ENCODE measurements around the gene STIM1. TPM values are rescaled to one million over a fixed set of nuclear protein-coding genes. Genes with fewer than 3 reads are reported as not detected.
A peak's percentile ranks its signal among the peaks of the same experiment; 100 is the strongest.

Gene STIM1
- polyA plus RNA-seq, 1 donor = 24.9 TPM

DNA sequence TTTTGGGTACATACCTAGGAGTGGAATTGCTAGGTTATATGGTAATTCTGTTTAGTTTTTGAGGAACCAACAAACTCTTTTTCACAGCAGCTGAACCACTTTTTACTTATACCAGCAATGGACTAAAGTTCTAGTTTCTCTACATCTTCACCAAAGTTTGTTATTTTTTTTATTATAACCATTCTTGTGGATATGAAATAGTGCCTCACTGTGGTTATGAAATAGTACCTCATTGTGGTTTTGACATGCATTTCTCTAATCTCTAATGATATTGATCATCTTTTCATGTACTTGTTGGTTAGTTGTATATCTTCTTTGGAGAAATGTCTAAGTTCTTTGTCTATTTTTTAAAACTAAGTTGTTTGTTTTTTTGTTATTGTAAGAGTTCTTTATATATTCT lies 27.2 kb downstream of the STIM1 start:
- no peak overlapping the region for H3K27ac ChIP-seq (ENCODE audit: low read length)
- DNase-seq = no peak
- no peaks in the 10 kb centered on the region for H3K36me3 ChIP-seq (ENCODE audit: control insufficient read depth, insufficient read depth, low read length)
- peaks cover 12% of the 10 kb centered on the region for H3K4me1 ChIP-seq (ENCODE audit: control insufficient read depth, insufficient read depth, low read length)
- H3K9me3 ChIP-seq (ENCODE audit: control insufficient read depth, low read depth, low read length) = no peaks in the 10 kb centered on the region
- H3K27me3 ChIP-seq (ENCODE audit: control insufficient read depth, insufficient read depth, low read length) = no peaks in the 10 kb centered on the region
- H3K4me3 ChIP-seq (ENCODE audit: low read length) = no peak overlapping the region

DNA sequence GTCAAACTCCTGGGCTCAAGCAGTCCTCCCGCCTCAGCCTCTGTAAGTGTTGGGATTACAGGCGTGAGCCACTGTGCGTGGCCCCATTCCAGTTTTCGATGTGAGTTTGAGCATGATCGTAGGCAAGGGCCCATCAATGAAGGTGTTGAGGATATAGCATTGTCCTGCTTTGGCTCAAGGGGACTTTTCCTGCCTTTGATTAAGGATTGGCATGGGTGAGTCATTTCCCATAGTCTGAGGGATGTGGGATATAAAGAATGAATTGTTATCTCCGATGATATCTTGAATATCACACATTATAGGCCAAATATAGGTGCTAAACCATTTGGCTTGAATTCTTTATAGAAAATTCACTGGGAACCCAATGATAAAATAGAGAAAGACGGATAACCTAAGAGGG lies 30.4 kb downstream of the STIM1 start:
- Histone ChIP-seq H3K27ac (ENCODE audit: low read length) (no peak overlapping the region), H3K36me3 (ENCODE audit: control insufficient read depth, insufficient read depth, low read length) (no peaks in the 10 kb centered on the region), H3K4me1 (ENCODE audit: control insufficient read depth, insufficient read depth, low read length) (no peaks in the 10 kb centered on the region), H3K9me3 (ENCODE audit: control insufficient read depth, low read depth, low read length) (no peaks in the 10 kb centered on the region), H3K27me3 (ENCODE audit: control insufficient read depth, insufficient read depth, low read length) (no peaks in the 10 kb centered on the region), H3K4me3 (ENCODE audit: low read length) (no peak overlapping the region)
- DNase-seq = no peak
- 100% methylated on average over 1 of the region's 7 CpGs for WGBS (ENCODE audit: insufficient coverage, low lambda C conversion rate)

DNA sequence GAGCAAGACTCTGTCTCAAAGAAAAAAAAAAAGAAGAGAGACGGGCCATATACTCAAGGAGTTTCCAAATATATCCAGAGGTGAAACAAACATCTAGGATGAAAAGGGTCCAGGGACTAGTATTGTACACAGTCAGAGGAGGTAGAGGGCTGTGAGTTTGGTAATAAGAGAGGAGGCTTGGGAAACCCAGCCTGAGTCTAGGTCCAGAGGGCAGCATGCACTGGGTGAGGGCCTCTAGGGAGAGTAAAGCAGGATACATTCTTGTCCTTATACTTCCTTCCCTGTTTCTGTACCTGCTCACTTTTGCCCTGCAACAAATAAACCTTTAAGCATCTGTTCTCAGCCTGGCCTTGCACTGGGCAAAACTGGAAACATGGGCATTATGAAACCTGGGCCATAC lies 31.5 kb downstream of the STIM1 start:
- Histone ChIP-seq H3K4me3 (ENCODE audit: low read length) (no peak overlapping the region), H3K27ac (ENCODE audit: low read length) (no peak overlapping the region), H3K36me3 (ENCODE audit: control insufficient read depth, insufficient read depth, low read length) (no peaks in the 10 kb centered on the region), H3K4me1 (ENCODE audit: control insufficient read depth, insufficient read depth, low read length) (no peaks in the 10 kb centered on the region), H3K9me3 (ENCODE audit: control insufficient read depth, low read depth, low read length) (no peaks in the 10 kb centered on the region), H3K27me3 (ENCODE audit: control insufficient read depth, insufficient read depth, low read length) (no peaks in the 10 kb centered on the region)
- no CpG with 5 or more reads among the region's 1 CpG for WGBS (ENCODE audit: insufficient coverage, low lambda C conversion rate)
- peak; percentile 19 to 62 for DNase-seq

DNA sequence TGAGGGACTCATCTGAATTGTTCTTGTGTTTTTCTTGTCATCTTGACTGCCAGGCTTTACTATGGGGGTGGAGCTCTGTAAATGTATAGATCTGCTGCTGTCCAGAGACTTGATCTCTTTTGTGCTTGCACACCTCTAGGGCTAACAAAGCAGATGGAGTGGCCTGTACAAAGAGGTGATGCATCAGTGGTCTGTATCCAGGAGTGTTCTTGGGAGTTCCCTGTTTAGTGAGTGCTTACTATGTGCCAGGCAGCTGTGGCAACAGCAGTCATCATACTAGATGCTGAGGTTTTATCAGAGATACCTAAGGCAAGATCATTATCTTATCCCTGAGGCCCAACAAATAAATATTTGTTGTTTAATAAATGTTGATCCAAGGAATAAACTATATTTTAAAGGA lies 33.4 kb downstream of the STIM1 start:
- no peaks in the 10 kb centered on the region for H3K27me3 ChIP-seq (ENCODE audit: control insufficient read depth, insufficient read depth, low read length)
- no peaks in the 10 kb centered on the region for H3K9me3 ChIP-seq (ENCODE audit: control insufficient read depth, low read depth, low read length)
- no peak for DNase-seq
- no peaks in the 10 kb centered on the region for H3K4me1 ChIP-seq (ENCODE audit: control insufficient read depth, insufficient read depth, low read length)
- H3K4me3 ChIP-seq (ENCODE audit: low read length) = no peak overlapping the region
- H3K36me3 ChIP-seq (ENCODE audit: control insufficient read depth, insufficient read depth, low read length) = no peaks in the 10 kb centered on the region
- H3K27ac ChIP-seq (ENCODE audit: low read length) = no peak overlapping the region

- no peak for DNase-seq
Measured at GRCh38 chr11:3890014-3890413, 34.5 kb downstream of the STIM1 start.

GRCh38 chr11:3890806-3891205 lies 35.3 kb downstream of the STIM1 start:
- WGBS (ENCODE audit: insufficient coverage, low lambda C conversion rate) = no CpG with 5 or more reads among the region's 1 CpG
- Histone ChIP-seq H3K4me3 (ENCODE audit: low read length) (no peak overlapping the region), H3K27ac (ENCODE audit: low read length) (no peak overlapping the region), H3K9me3 (ENCODE audit: control insufficient read depth, low read depth, low read length) (no peaks in the 10 kb centered on the region), H3K4me1 (ENCODE audit: control insufficient read depth, insufficient read depth, low read length) (no peaks in the 10 kb centered on the region), H3K36me3 (ENCODE audit: control insufficient read depth, insufficient read depth, low read length) (no peaks in the 10 kb centered on the region), H3K27me3 (ENCODE audit: control insufficient read depth, insufficient read depth, low read length) (no peaks in the 10 kb centered on the region)
- no peak for DNase-seq

More at GRCh38 chr11:3890014-3890413, 34.5 kb downstream of the STIM1 start:
- no peak overlapping the region for H3K4me3 ChIP-seq (ENCODE audit: low read length)
- no peaks in the 10 kb centered on the region for H3K4me1 ChIP-seq (ENCODE audit: control insufficient read depth, insufficient read depth, low read length)
- 83% methylated on average over 2 of the region's 2 CpGs for WGBS (ENCODE audit: insufficient coverage, low lambda C conversion rate)
- H3K27ac ChIP-seq (ENCODE audit: low read length) = no peak overlapping the region
- no peaks in the 10 kb centered on the region for H3K27me3 ChIP-seq (ENCODE audit: control insufficient read depth, insufficient read depth, low read length)
- H3K9me3 ChIP-seq (ENCODE audit: control insufficient read depth, low read depth, low read length) = no peaks in the 10 kb centered on the region
- H3K36me3 ChIP-seq (ENCODE audit: control insufficient read depth, insufficient read depth, low read length) = no peaks in the 10 kb centered on the region

GRCh38 chr11:3891751-3892150 lies 36.3 kb downstream of the STIM1 start:
- Histone ChIP-seq H3K9me3 (ENCODE audit: control insufficient read depth, low read depth, low read length) (no peaks in the 10 kb centered on the region), H3K27ac (ENCODE audit: low read length) (no peak overlapping the region), H3K4me1 (ENCODE audit: control insufficient read depth, insufficient read depth, low read length) (no peaks in the 10 kb centered on the region), H3K27me3 (ENCODE audit: control insufficient read depth, insufficient read depth, low read length) (no peaks in the 10 kb centered on the region), H3K36me3 (ENCODE audit: control insufficient read depth, insufficient read depth, low read length) (no peaks in the 10 kb centered on the region), H3K4me3 (ENCODE audit: low read length) (no peak overlapping the region)
- DNase-seq = no peak
- no CpG with 5 or more reads among the region's 1 CpG for WGBS (ENCODE audit: insufficient coverage, low lambda C conversion rate)

DNA sequence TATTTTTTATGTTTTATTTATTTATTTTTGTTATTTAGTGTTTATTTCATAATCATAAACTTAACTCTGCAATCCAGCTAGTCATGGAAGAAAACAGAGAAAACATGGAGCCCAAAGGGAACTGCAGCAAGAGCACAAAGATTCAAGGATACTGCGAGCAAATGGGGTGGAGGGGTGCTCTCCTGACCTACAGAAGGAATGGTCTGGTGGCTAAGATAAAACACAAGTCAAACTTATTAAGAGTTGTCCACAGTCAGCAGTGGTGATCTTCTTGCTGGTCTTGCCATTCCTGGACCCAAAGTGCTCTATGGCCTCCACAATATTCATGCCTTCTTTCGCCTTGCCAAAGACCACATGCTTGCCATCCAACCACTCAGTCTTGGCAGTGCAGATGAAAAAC lies 36.7 kb downstream of the STIM1 start:
- no peak overlapping the region for H3K27ac ChIP-seq (ENCODE audit: low read length)
- DNase-seq = no peak
- no peaks in the 10 kb centered on the region for H3K4me1 ChIP-seq (ENCODE audit: control insufficient read depth, insufficient read depth, low read length)
- no peaks in the 10 kb centered on the region for H3K9me3 ChIP-seq (ENCODE audit: control insufficient read depth, low read depth, low read length)
- WGBS (ENCODE audit: insufficient coverage, low lambda C conversion rate) = no CpG with 5 or more reads among the region's 2 CpGs
- no peaks in the 10 kb centered on the region for H3K36me3 ChIP-seq (ENCODE audit: control insufficient read depth, insufficient read depth, low read length)
- H3K4me3 ChIP-seq (ENCODE audit: low read length) = no peak overlapping the region
- H3K27me3 ChIP-seq (ENCODE audit: control insufficient read depth, insufficient read depth, low read length) = no peaks in the 10 kb centered on the region

GRCh38 chr11:3893311-3893710 lies 37.8 kb downstream of the STIM1 start:
- H3K27me3 ChIP-seq (ENCODE audit: control insufficient read depth, insufficient read depth, low read length) = no peaks in the 10 kb centered on the region
- no peaks in the 10 kb centered on the region for H3K9me3 ChIP-seq (ENCODE audit: control insufficient read depth, low read depth, low read length)
- H3K27ac ChIP-seq (ENCODE audit: low read length) = no peak overlapping the region
- WGBS (ENCODE audit: insufficient coverage, low lambda C conversion rate) = 100% methylated on average over 1 of the region's 2 CpGs
- no peak overlapping the region for H3K4me3 ChIP-seq (ENCODE audit: low read length)
- no peaks in the 10 kb centered on the region for H3K4me1 ChIP-seq (ENCODE audit: control insufficient read depth, insufficient read depth, low read length)
- no peak for DNase-seq
- no peaks in the 10 kb centered on the region for H3K36me3 ChIP-seq (ENCODE audit: control insufficient read depth, insufficient read depth, low read length)

DNA sequence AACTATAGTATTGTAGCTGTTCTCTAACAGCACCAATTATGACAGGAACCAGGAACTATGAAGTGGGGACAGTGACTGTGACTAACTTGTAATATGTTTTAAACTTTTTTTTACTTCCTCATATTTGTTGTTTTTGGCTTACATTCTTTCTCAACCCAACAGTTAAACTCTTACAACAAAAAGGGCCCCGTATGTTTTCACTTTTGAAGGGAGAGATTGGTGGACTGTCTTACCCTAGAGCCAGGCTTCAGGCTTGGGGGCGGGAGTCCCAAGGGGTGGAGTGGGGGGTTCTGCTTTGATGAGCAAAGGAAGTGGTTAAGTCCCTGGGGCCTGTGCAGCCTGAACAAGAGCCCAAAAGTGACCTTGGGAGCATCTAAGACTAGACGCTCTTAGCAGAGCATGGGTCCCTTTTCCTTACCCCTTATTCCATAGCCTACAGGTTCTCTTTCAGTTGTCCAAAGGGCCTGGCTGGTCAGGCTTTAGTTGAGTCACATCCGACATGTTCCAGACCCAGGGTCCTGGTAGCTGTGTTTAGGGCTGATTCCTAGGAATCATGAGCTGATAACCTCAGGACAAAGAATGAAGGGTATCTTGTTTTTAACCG lies 38.8 kb downstream of the STIM1 start:
- Histone ChIP-seq H3K36me3 (ENCODE audit: control insufficient read depth, insufficient read depth, low read length) (no peaks in the 10 kb centered on the region), H3K4me1 (ENCODE audit: control insufficient read depth, insufficient read depth, low read length) (no peaks in the 10 kb centered on the region), H3K27ac (ENCODE audit: low read length) (no peak overlapping the region), H3K4me3 (ENCODE audit: low read length) (no peak overlapping the region), H3K9me3 (ENCODE audit: control insufficient read depth, low read depth, low read length) (no peaks in the 10 kb centered on the region), H3K27me3 (ENCODE audit: control insufficient read depth, insufficient read depth, low read length) (no peaks in the 10 kb centered on the region)
- WGBS (ENCODE audit: insufficient coverage, low lambda C conversion rate) = no CpG with 5 or more reads among the region's 5 CpGs
- no peak for DNase-seq

GRCh38 chr11:3896644-3897043 lies 41.2 kb downstream of the STIM1 start:
- DNase-seq = no peak
- Histone ChIP-seq H3K9me3 (ENCODE audit: control insufficient read depth, low read depth, low read length) (no peaks in the 10 kb centered on the region), H3K36me3 (ENCODE audit: control insufficient read depth, insufficient read depth, low read length) (no peaks in the 10 kb centered on the region), H3K27ac (ENCODE audit: low read length) (no peak overlapping the region), H3K27me3 (ENCODE audit: control insufficient read depth, insufficient read depth, low read length) (no peaks in the 10 kb centered on the region), H3K4me1 (ENCODE audit: control insufficient read depth, insufficient read depth, low read length) (no peaks in the 10 kb centered on the region), H3K4me3 (ENCODE audit: low read length) (no peak overlapping the region)
- 100% methylated on average over 1 of the region's 2 CpGs for WGBS (ENCODE audit: insufficient coverage, low lambda C conversion rate)
